ENCODE data around the gene PRKRIP1.
"Not testable (repeated sequence)": the region's sequence is repeated elsewhere in the genome, so short reads cannot be mapped to it uniquely, and the experiment has no call there.

The PRKRIP1 gene

DNA sequence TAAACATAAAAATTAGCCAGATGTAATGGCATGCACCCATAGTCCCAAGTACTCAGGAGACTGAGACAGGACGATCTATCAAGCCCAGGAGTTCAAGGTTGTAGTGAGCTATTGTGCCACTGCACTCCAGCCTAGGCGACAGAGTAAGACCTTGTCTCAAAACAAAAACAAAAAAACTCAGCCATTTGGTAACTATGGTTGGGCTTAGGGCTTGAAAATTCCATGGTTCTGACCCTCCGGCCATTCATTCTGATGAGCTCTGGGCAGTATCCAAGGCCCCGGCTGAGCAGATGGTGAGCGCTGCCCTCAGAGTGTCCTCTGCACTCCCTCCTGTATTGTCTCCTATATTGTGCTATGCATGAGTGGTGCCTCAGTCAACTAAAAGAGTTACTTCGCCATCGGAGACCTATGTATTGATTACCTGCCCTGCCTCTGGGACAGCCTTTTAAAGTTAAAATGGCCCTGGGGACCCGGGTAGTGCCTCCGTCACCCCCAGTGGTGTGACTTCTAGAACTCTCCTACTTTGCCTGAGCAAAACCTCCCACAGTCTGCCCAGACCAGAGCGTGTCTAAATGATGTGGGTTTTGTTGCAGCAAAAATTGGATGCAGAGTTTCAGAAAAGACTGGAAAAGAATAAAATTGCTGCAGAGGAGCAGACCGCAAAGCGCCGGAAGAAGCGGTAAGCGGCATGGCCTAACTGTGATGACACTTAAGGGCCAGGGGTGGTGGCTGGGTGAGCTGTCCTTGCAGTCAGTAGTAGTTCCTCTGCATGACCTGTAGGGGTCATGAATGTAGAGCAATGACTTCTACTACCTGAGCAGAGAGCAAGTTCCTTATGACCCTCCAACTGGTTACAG lies 8.1 kb downstream of the PRKRIP1 start:
- peak; percentile 64 to 78 for DNase-seq

DNA sequence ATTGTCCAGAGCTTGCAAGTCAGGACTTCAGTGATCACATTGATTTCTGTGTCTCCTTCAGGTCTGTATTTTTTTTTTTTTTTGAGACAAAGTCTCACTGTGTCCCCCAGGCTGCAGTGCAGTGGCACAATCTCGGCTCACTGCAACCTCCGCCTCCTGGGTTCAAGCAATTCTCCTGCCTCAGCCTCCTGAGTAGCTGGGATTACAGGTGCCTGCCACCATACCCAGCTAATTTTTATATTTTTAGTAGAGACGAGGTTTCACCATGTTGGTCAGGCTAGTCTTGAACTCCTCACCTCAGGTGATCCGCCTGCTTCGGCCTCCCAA lies 8.7 kb downstream of the PRKRIP1 start:
- DNase-seq, result not testable (repeated sequence)

DNA sequence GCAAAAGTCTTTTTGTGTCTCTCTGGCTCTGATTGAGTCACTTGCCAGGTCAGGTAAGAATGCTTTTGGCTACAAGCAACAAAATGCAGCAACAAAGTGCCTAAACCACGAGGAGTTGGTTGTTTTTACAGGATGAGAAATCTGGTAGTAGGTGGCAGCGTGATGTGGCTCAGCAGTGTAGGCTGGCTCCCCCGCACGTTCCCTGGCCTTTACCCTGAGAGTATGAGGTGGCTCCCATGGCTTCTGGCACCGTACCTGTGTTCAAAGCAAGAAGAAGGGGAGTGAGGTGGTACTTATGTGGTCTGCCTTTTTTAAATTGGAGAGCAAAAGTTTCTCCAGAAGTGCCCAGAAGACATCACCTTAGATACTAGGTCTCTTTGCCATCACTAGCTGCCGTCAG lies 11.7 kb downstream of the PRKRIP1 start:
- no peak for DNase-seq

DNA sequence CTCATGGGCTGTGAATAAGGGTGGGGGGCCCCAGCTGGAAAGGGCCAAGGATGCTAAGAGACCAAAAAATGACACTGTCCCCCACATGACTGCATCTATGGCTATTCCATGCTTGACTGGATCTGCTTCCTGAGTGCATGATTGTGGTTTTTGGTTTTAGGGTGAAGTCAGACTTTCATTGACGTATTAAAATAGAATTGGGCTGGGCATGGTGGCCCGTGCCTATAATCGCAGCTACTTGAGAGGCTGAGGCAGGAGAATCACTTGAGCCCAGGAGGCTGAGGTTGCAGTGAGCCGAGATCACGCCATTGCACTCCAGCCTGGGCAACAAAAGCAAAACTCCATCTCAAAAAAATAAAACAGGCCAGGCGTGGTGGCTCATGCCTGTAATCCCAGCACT lies 12.4 kb downstream of the PRKRIP1 start:
- peak in 1 of 2 donors; percentile 19 for DNase-seq

DNA sequence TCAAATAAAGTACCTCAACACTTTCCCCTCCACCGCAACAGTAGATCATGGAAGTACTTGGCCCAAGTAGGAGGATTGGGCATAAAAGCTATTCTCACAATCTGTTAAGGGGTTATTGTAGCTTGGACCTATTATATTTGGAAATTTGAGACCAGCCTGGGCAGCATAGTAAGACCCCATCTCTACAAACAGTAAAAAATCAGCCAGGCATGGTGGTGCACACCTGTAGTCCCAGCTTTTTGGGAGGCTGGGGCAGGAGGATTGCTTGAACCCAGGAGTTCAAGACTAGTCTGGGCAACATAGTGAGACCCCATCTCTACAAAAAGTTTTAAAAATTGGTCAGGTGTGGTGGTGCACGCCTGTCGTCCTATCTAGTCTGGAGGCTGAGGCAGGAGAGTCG lies 13.2 kb downstream of the PRKRIP1 start:
- DNase-seq, result no peak

DNA sequence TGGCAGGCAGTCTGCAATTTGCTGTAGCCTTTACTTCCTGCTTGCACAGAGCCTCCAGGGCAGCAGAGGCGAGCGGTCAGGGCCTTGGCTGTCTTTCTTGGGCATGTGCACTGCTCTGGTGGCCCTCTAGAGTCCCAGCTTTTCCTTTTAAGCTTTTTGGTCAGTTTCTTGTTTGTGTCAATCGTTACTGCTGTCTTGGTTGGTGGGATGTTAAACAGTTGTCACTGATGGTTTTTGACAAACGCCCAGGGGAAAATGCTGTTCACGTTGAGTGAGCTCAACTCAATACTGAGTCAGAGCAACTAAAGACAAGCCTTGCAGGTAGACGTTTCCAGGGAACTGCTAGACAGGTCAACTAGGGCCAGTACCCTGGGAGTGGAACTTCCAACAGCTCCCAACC lies 14.0 kb downstream of the PRKRIP1 start:
- DNase-seq, result no peak

DNA sequence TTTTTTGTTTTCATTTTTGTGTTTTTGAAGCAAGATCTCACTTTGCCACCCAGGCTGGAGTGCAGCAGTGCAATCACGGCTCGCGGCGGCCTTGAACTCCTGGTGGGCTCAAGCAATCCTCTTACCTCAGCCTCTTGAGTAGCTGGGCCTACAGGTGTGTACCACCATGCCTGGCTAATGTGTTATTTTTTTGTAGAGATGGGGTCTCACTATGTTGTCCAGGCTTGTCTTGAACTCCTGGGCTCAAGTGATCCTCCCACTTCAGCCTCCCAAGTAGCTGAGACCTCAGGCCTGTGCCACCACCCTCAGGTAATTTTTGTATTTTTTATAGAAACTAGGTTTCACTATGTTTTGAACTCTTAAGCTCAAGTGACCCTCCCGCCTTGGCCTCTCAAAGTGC lies 14.8 kb downstream of the PRKRIP1 start:
- DNase-seq, result no peak

DNA sequence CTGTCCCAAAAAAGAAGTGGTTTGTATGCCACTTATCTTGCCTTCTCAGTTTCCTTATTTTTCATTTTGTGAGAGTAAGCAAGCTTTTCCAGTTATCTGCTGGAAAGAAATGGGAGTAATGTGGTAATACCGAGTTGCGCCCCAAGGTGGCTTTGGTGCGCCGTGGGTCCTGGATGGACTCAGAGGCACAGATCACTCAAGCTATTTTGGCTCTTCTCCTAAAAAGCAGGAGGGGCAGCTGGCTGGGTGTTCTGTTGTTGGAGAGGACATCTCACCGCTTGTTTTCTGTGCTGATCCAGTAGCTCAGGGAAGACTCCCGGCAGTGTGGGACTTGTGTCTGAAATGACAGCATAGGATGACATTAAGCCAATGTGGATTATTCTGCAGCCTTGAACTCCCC lies 16.4 kb downstream of the PRKRIP1 start:
- DNase-seq, result peak; percentile 45 to 58

DNA sequence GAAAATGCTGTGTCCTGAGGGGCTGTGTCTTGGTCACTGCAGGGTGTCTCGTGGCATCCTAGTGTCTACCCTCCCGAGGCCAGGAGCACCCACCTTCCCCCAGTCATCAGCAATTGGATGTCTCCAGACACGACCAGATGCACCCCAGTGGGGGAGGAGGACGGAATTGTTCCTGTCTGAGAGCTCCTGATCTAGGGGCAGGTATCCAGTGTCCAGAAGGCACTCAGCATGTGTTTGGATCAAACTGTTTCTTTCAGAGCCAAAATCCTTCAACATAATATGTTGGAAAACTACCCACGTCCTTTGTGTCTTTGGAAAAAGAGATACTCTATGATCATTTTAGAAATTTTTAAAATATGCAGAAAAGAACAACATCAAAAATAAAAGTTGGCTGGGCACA lies 16.9 kb downstream of the PRKRIP1 start:
- no peak for DNase-seq

DNA sequence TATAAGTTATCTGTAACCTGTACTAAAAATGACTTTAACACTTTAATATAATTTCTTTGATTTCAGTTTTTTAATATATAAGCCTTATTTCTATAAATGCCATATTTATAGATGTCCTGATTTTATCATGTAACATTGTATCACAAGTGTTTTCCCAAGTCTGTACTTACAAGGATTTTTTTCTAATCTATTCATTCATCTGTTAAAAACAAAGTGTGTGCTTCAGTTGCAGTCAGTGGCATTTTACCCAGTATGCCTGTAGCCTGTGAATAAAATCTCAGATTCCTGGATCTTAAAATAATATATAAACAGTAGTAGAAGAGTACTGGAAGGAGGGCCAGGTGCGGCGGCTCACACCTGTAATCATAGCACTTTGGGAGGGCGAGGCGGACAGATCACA lies 17.4 kb downstream of the PRKRIP1 start:
- no peak for DNase-seq

DNA sequence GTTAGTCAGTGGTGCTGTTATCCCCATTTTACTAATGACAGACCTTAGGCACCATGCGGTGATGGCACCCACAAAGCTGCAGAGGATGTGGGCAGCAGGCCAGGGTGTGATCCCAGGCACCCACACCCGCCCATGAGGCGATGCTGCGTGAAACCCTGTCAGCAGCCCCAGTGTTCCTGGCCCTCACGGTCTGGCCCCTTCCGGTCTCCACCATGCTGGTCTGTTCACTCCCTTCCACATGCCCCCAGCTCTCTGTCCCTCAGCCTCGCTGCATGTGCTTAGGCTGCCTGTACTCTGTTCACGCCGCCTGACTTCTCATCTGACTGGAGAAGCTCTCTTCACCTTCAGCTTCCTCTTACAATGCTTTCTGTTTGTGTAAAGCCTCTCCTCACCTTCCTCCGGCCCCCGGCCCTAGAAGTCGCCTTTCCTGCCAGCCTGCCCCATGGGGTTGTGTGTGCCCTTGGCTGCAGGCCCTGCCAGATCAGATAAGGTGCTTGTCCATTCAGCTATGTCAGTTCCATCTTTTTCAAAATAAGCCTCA lies 19.6 kb downstream of the PRKRIP1 start:
- peak; percentile 47 to 68 for DNase-seq

DNA sequence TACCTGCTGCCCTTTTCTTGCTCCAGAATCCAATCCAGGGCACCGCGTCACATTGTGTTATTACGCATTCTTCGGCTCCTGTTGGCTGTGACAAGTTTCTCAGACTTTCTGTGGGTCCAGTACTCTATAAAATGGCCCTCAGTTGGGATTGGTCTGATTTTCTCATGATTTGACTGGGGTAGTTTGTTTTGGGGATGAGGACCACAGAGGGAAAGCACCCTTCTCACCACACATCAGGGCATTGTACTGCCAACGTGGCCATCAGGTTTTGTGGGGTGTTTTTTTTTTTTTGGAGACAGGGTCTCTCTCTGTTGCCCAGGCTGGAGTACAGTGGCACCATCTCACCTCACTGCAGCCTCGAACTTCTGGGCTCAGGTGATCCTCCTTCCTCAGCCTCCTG lies 20.2 kb downstream of the PRKRIP1 start:
- peak in 1 of 2 donors; percentile 19 for DNase-seq

DNA sequence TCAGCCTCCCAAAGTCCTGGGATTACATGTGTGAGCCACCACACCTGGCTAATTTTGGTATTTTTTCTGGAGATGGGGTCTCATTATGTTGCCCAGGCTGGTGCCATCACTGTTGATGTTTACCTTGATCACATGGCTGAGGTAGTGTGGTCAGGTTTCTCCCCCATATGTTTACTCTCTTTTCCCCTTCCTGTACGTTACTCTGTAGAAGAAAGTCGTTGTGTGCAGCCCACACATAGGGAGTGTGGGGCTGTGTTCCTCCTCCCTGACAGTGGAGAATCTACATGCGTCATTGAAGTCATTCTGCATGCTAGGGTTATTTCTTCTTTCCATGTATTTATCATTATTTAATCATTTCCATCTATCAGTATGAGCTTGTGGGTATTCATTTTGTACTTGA lies 20.9 kb downstream of the PRKRIP1 start:
- peak in 1 of 2 donors; percentile 38 for DNase-seq

DNA sequence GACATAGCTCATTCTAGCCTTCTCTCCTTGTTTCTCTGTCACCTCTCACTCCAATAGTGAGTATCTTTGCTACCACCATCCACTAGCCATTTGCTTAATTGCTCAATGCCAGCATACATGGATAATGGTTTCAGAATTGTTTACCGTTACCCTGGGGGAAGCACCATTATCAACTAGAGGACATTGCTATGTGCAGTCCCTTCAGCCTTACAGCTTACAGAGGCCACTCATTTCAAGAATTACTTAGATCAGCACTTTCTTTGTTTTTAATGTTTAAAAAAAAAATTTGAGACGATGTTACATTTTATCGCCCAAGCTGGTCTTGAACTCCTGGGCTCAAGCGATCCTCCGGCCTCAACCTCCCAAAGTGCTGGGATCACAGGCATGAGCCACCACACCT lies 22.4 kb downstream of the PRKRIP1 start:
- DNase-seq, result no peak

DNA sequence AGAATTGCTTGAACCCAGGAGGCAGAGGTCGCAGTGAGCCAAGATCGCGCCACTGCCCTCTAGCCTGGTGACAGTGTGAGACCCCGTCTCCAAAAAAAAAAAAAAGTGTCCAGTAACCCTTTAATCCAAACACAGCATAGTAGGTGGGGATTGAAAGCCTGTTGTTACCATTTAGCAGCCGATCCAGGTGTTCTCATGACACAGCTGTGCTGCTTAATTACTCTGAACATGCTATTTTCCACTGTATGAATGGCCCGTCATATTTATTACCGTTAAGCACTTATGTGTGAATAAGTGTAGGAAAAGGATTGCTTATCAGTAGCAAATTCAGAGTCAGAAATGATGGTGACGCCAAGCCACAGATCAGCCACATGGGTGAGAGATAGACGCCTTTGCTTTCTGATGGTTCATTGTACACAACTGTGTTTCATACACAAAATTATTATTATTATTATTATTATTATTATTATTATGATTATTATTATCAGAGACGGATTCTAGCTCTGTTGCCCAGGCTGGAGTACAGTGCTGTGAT lies 25.6 kb downstream of the PRKRIP1 start:
- DNase-seq, result no peak

DNA sequence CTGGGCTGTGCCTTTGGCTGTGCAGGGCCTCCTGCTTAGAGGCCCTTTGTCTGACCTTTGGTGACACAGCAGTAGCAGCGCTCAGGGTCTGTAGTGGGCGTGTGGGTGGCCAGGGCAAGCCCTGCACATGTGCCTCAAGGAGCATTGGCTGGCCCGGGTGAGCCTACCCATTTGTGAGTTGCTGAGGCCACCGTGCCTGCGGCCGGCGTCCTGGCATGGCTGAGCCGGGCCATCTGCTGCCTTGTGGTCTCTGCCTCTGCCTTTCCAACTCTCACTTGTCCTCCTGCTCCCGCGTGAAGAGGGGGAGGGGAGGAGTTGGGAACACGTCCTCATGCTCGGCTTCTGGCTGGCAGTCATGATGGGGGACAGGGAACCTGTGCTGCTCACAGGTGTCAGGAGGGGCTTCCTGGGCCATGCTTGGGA lies 28.0 kb downstream of the PRKRIP1 start:
- DNase-seq, result no peak

DNA sequence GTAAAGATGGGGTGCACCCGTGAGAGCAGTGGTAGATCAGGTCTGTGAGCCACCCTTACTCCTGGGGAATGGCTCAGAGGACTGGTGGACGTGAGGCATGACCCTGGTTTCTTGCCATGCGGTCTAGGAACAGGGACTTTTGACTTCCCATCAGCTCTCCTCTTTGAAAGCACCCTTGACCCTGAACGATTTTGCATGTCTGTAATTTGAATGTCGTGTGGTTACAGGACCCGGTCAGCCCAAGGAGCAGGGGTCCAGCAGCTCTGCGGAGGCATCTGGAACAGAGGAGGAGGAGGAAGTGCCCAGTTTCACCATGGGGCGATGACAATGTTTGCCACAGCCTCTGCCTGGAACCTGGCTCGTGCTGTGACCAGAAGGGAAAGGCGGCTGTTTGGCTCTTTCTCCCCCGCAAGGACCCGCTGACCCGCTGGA lies 28.6 kb downstream of the PRKRIP1 start:
- DNase-seq, result no peak

DNA sequence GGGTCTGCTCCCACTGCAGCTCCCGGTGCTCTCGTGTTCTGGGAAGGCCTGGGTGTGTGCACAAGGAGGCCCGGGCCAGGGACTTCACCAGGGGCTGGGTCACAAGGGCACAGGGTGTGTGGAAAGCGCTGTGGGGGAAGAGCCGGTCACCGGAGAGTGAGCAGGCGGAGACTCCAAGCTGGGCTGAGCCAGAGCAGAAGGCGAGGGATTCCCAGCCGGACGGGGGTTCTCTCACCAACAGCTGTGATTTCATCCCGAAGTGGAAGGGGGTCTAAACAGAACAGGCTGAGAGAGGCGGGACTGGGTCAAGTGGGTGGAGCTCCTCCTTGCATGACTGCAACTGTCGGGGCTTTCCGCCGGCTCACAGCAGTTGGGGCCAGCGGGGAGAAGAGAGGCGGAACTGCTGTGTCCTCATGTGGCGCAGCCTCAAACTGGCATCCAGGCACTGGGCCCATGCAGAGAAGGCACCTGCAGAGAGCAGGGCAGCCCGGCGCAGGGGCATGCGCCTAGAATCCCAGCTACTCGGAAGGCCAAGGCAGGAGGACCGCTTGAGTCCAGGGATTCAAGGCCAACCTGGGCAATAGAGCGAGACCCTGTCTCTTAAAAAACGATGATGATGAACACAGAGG lies 29.6 kb downstream of the PRKRIP1 start:
- peak; percentile 91 to 92 for DNase-seq

DNA sequence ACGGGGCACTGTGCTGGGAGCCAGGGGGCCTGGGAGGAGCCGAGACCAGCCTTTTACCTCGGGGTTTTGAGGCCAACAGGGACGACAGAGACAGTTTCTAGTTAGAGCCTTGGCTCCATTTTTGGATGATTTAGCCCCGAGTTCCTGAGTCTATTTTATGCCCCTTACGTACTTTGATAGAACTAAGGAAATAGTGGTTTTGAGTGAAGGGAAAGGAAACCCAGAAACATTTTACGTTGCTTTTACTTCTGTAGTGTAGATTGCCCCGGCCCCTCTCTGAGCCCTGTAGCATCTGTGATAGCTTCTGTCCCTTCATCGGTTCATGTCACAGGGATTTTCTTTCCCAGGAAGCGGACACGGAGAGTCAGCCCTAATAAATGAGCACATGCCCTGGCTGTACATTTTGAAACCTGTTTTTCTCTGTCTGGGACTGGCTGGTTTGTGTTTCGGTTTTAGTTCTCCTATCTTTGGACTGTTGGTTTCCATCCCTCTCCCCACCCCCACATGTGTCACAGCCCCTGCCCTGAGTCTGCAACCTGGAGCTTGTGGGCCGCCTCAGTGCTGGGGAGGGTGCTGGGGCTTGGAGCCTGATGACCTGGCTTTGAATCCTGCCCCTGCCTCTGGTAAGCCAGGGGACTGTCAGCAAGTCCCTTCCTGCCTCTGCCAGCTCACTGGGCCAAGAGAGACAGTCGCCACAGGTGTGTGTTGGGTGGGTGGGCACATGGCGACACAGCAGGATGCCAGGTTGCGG lies 30.3 kb downstream of the PRKRIP1 start:
- peak; percentile 82 for DNase-seq

DNA sequence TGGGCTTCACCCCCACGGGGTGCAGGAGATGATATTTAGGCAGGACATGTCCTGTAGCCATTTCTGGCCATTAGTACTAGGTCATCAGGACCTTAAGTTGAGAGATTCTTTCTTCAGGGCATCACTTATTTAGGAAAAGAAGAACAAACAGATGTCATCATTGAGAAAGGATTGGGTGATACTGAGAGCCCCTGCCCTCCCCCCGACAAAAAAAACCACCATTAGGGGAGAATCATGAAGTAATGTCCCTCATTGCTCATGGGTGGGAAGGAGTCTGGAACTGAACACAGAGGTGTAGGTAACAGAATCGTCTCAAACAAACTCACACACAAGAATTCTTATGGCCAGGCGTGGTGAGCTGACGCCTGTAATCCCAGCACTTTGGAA lies 30.8 kb downstream of the PRKRIP1 start:
- DNase-seq, result no peak

DNA sequence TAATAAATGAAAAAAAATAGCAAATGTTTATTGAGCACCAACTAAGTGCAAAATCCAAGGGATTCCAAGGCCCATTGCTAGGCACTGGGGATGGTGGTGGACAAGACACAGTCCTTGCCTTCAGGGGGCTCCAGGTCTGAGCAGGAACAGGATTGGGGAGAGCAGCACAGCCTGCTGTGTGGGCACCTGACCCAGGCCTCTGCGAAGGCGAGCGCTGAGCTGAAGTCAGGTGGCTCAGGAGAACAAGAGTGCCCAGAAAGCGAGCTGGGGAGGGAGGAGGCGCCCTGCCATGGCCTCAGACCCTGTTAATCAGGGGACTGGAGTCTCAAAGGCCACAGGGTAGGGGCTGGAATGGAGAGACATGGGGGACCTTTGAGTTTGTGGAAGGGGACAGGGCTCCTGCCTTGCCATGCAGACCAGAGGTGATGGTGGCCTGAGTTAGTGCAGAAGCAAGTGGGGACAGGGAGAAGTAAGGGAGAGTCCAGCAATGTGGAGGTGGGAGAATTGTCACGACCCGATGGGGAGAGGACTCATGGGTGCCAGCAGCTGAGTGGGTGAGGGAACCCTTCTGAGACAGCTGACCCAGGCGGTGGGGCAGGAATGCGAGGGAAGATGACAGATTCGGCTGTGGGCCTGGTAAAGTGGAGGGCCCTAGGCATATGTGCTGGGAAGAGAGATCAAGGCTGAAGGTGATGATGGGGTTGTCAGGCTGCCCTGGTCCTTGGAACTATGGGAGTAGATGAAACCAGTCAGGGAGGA lies 33.2 kb downstream of the PRKRIP1 start:
- DNase-seq, result no peak

DNA sequence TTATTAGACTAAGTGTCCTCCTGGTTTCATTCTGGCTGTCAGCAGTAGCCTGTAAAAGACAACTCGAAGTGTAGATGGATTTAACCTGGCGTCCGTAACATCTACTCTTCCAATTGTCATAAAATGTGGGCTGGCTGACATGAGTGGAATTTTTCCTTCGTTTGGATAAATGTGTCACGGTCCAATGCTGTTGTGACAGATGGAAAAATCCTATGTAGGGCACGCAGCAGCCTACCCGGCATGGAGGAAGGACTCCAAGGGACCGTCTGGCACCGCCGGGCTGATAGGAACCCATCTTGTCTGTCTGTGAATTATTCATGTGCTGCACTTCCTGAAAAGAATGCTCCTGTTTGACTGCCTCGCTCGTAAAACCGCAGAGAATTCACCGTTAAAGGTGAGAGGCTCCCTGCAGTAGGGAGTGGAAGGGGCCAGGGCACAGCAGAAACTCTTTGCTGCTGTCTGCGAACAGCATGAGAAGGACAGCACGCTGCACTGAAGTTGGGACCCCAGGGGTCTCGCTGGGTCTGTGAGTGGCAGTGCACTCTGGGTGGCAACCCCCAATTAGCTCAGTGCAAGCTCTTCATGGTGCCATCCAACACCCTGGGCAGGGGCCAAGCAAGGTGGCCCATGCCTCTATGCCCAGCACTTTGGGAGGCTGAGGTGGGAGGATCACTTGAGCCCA lies 35.6 kb downstream of the PRKRIP1 start:
- DNase-seq, result peak; percentile 71 to 82

Data from CD4-positive, alpha-beta T cell treated with Interferon alpha-2 for 1 hour (primary cell).